ENCODE measurements around the gene GBGT1. TPM values are rescaled to one million over a fixed set of nuclear protein-coding genes. Genes with fewer than 3 reads are reported as not detected.
A peak's percentile ranks its signal among the peaks of the same experiment; 100 is the strongest.

GBGT1 gene
- total and polyA plus RNA-seq, 2 experiments from 2014 or later = 3.7 to 22.4 TPM

DNA sequence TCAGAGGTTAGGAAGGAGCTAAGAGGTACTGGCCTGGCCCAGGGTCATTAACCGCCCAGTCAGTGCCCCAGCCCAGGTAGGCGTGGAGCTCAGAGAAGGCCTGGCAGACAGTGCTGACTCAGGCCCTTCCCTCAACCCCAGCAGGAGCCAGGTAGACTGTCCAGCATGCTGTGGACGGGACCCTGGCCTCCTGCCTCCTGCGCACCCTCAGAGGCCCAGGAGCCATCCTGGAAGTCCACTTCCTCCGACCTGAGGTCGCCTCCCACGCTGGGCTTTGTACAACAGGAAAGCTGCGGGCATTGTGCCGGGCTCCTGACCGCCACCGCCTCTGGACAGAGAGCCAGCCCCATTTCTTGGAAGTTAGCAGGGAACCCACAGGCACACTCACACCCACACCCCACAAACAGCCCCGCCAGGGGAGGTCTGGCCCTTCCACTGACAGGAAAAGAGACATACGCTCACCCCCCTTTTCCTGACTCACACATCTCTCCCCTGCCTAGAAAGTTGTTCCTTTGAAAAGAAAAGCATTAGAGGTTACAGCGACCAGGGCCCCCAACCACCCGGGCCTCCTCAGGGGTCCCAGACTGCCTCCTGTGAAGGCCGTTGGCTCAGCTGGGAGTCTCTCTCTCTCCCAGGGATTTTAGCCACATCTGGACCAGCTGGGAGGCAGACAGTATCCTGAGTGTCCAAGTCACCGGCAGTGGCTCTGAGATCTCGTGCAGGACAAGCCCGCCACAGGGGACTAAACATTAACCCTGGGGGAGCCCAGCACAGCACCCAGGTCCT, 50.4 kb downstream of the GBGT1 start:
- Histone ChIP-seq H3F3A (replicated peaks; ENCODE audit: low read depth) (no peaks in the 10 kb centered on the region), H3K4me3 (no peak overlapping the region), H3K36me3 (ENCODE audit: insufficient read depth) (no peaks in the 10 kb centered on the region), H3K9me2 (ENCODE audit: insufficient read depth) (no peaks in the 10 kb centered on the region), H3K4me2 (no peak overlapping the region), H4K20me1 (replicated peaks; ENCODE audit: insufficient read depth) (no peaks in the 10 kb centered on the region; the same call in 1 of the 2 replicates), H2AFZ (no peak overlapping the region), H3K27ac (ENCODE audit: low read depth) (no peak overlapping the region), H3K27me3 (ENCODE audit: insufficient read depth) (peaks cover 9% of the 10 kb centered on the region; the same call in 1 of the 2 replicates), H3K79me2 (replicated peaks; ENCODE audit: insufficient read depth) (no peaks in the 10 kb centered on the region), H3K4me1 (ENCODE audit: insufficient read depth) (no peaks in the 10 kb centered on the region)
- ATAC-seq (no peak), DNase-seq (ENCODE audit: low spot score) (no peak)
- no peak for TF ChIP-seq EZH2 (IDR thresholded peaks at IDR 0.05; ENCODE audit: low read depth, unreplicated experiment)
- TF ChIP-seq, protein P1, sequence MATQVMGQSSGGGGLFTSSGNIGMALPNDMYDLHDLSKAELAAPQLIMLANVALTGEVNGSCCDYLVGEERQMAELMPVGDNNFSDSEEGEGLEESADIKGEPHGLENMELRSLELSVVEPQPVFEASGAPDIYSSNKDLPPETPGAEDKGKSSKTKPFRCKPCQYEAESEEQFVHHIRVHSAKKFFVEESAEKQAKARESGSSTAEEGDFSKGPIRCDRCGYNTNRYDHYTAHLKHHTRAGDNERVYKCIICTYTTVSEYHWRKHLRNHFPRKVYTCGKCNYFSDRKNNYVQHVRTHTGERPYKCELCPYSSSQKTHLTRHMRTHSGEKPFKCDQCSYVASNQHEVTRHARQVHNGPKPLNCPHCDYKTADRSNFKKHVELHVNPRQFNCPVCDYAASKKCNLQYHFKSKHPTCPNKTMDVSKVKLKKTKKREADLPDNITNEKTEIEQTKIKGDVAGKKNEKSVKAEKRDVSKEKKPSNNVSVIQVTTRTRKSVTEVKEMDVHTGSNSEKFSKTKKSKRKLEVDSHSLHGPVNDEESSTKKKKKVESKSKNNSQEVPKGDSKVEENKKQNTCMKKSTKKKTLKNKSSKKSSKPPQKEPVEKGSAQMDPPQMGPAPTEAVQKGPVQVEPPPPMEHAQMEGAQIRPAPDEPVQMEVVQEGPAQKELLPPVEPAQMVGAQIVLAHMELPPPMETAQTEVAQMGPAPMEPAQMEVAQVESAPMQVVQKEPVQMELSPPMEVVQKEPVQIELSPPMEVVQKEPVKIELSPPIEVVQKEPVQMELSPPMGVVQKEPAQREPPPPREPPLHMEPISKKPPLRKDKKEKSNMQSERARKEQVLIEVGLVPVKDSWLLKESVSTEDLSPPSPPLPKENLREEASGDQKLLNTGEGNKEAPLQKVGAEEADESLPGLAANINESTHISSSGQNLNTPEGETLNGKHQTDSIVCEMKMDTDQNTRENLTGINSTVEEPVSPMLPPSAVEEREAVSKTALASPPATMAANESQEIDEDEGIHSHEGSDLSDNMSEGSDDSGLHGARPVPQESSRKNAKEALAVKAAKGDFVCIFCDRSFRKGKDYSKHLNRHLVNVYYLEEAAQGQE (IDR thresholded peaks at IDR 0.05; ENCODE audit: unreplicated experiment) = no peak
- TF ChIP-seq POLR2AphosphoS5 (IDR thresholded peaks at IDR 0.05; ENCODE audit: low read depth) = no peak
- TF ChIP-seq, protein P2, sequence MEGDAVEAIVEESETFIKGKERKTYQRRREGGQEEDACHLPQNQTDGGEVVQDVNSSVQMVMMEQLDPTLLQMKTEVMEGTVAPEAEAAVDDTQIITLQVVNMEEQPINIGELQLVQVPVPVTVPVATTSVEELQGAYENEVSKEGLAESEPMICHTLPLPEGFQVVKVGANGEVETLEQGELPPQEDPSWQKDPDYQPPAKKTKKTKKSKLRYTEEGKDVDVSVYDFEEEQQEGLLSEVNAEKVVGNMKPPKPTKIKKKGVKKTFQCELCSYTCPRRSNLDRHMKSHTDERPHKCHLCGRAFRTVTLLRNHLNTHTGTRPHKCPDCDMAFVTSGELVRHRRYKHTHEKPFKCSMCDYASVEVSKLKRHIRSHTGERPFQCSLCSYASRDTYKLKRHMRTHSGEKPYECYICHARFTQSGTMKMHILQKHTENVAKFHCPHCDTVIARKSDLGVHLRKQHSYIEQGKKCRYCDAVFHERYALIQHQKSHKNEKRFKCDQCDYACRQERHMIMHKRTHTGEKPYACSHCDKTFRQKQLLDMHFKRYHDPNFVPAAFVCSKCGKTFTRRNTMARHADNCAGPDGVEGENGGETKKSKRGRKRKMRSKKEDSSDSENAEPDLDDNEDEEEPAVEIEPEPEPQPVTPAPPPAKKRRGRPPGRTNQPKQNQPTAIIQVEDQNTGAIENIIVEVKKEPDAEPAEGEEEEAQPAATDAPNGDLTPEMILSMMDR (conservative IDR thresholded peaks at IDR 0.05; ENCODE audit: low read depth in 2 of 2) = no peak
- TF ChIP-seq, protein P3, sequence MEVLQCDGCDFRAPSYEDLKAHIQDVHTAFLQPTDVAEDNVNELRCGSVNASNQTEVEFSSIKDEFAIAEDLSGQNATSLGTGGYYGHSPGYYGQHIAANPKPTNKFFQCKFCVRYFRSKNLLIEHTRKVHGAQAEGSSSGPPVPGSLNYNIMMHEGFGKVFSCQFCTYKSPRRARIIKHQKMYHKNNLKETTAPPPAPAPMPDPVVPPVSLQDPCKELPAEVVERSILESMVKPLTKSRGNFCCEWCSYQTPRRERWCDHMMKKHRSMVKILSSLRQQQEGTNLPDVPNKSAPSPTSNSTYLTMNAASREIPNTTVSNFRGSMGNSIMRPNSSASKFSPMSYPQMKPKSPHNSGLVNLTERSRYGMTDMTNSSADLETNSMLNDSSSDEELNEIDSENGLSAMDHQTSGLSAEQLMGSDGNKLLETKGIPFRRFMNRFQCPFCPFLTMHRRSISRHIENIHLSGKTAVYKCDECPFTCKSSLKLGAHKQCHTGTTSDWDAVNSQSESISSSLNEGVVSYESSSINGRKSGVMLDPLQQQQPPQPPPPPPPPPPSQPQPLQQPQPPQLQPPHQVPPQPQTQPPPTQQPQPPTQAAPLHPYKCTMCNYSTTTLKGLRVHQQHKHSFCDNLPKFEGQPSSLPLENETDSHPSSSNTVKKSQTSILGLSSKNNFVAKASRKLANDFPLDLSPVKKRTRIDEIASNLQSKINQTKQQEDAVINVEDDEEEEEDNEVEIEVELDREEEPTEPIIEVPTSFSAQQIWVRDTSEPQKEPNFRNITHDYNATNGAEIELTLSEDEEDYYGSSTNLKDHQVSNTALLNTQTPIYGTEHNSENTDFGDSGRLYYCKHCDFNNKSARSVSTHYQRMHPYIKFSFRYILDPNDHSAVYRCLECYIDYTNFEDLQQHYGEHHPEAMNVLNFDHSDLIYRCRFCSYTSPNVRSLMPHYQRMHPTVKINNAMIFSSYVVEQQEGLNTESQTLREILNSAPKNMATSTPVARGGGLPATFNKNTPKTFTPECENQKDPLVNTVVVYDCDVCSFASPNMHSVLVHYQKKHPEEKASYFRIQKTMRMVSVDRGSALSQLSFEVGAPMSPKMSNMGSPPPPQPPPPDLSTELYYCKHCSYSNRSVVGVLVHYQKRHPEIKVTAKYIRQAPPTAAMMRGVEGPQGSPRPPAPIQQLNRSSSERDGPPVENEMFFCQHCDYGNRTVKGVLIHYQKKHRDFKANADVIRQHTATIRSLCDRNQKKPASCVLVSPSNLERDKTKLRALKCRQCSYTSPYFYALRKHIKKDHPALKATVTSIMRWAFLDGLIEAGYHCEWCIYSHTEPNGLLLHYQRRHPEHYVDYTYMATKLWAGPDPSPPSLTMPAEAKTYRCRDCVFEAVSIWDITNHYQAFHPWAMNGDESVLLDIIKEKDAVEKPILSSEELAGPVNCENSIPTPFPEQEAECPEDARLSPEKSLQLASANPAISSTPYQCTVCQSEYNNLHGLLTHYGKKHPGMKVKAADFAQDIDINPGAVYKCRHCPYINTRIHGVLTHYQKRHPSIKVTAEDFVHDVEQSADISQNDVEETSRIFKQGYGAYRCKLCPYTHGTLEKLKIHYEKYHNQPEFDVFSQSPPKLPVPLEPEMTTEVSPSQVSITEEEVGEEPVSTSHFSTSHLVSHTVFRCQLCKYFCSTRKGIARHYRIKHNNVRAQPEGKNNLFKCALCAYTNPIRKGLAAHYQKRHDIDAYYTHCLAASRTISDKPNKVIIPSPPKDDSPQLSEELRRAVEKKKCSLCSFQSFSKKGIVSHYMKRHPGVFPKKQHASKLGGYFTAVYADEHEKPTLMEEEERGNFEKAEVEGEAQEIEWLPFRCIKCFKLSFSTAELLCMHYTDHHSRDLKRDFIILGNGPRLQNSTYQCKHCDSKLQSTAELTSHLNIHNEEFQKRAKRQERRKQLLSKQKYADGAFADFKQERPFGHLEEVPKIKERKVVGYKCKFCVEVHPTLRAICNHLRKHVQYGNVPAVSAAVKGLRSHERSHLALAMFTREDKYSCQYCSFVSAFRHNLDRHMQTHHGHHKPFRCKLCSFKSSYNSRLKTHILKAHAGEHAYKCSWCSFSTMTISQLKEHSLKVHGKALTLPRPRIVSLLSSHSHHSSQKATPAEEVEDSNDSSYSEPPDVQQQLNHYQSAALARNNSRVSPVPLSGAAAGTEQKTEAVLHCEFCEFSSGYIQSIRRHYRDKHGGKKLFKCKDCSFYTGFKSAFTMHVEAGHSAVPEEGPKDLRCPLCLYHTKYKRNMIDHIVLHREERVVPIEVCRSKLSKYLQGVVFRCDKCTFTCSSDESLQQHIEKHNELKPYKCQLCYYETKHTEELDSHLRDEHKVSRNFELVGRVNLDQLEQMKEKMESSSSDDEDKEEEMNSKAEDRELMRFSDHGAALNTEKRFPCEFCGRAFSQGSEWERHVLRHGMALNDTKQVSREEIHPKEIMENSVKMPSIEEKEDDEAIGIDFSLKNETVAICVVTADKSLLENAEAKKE (CRISPR knock-in tag; IDR thresholded peaks at IDR 0.05) = no peak
- TF ChIP-seq ZNF331 (CRISPR knock-in tag; IDR thresholded peaks at IDR 0.05; ENCODE audit: low read depth) = no peak
- no peak for TF ChIP-seq STAT1 (IDR thresholded peaks at IDR 0.05; ENCODE audit: unreplicated experiment)
- TF ChIP-seq NANOG (IDR thresholded peaks at IDR 0.05; ENCODE audit: borderline replicate concordance) = no peak
- no peak for TF ChIP-seq ZNF114 (CRISPR knock-in tag; IDR thresholded peaks at IDR 0.05)
- no peak for TF ChIP-seq CREB1 (CRISPR knock-in tag; IDR thresholded peaks at IDR 0.05; ENCODE audit: low read depth)
- TF ChIP-seq, protein P4, sequence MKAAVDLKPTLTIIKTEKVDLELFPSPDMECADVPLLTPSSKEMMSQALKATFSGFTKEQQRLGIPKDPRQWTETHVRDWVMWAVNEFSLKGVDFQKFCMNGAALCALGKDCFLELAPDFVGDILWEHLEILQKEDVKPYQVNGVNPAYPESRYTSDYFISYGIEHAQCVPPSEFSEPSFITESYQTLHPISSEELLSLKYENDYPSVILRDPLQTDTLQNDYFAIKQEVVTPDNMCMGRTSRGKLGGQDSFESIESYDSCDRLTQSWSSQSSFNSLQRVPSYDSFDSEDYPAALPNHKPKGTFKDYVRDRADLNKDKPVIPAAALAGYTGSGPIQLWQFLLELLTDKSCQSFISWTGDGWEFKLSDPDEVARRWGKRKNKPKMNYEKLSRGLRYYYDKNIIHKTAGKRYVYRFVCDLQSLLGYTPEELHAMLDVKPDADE (IDR thresholded peaks at IDR 0.05) = no peak
- no peak for TF ChIP-seq EZH2phosphoT487 (IDR thresholded peaks at IDR 0.05; ENCODE audit: unreplicated experiment)
- no peak for TF ChIP-seq JUNB (IDR thresholded peaks at IDR 0.05; ENCODE audit: unreplicated experiment)
- peaks cover 4% of the 10 kb centered on the region for H3K4me1 Mint-ChIP-seq
- no peaks in the 10 kb centered on the region for H3K9me3 Mint-ChIP-seq
- no peak overlapping the region for H3K4me3 Mint-ChIP-seq
- 0 out of 2 replicates have a peak overlapping the region, but pooled peaks have one; percentile 62 for H3K27ac Mint-ChIP-seq
- H3K36me3 Mint-ChIP-seq (ENCODE audit: low read depth) = peaks cover 3% of the 10 kb centered on the region; the same call in 1 of the 3 replicates
- H3K27me3 Mint-ChIP-seq (ENCODE audit: insufficient read depth, low read depth, poor library complexity) = peaks cover 18% of the 10 kb centered on the region

All from GM23338 (cell line).